ENCODE data around the gene FA2H. TPM values are rescaled to one million over a fixed set of nuclear protein-coding genes. Genes with fewer than 3 reads are reported as not detected.

The FA2H gene
- total RNA-seq, 1 donor from 2014 or later, result not detected

DNA sequence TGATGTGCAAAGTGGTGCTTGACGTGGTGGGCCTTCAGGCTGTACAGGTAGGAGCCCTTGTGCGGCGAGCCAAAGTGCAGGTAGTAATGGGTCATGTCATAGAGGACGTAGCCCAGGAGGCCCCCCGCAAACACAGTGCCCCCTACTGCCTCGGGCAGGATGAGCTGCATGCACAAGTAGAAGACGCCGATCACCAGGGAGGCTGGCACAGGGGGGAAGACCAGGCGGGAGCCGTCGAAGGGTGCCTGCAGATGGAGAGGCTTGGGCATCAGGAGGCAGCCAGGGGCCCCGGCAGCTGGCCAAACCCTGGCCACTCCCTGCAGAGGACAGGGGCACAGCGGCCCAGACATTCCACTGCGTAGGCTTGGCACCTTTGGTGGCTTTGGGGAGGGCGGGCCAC, 58.3 kb downstream of the FA2H start:
- DNase-seq (ENCODE audit: low spot score), result no peak

DNA sequence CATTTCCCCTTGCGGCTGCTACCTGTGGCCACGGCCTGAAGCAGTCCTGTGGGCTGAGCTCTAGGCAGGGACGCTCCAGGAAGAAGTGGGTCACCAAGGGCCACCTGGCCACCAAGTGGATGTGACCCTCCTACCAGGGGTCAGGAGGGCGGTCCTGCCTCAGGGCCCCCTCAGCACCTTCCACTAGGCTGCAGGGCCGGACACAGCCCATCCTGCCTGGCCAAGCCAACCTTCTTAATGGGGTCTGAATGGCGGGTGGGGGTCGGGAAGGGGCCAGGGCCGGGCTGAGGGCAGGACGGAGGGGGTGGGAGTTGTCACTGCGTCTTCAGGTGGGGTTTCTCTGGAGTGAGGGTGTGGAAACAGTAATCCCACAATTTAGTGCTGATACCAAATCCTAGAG, 60.7 kb downstream of the FA2H start:
- Mint-ChIP-seq H3K27me3 (ENCODE audit: unreplicated experiment) (peaks cover 3% of the 10 kb centered on the region), H3K27ac (ENCODE audit: unreplicated experiment) (no peak overlapping the region), H3K4me3 (ENCODE audit: unreplicated experiment) (no peak overlapping the region), H3K9me3 (ENCODE audit: unreplicated experiment) (no peaks in the 10 kb centered on the region), H3K4me1 (ENCODE audit: unreplicated experiment) (no peaks in the 10 kb centered on the region), H3K36me3 (ENCODE audit: low read depth, unreplicated experiment) (no peaks in the 10 kb centered on the region)
- no peak for DNase-seq (ENCODE audit: low spot score)
- TF ChIP-seq, protein P1, sequence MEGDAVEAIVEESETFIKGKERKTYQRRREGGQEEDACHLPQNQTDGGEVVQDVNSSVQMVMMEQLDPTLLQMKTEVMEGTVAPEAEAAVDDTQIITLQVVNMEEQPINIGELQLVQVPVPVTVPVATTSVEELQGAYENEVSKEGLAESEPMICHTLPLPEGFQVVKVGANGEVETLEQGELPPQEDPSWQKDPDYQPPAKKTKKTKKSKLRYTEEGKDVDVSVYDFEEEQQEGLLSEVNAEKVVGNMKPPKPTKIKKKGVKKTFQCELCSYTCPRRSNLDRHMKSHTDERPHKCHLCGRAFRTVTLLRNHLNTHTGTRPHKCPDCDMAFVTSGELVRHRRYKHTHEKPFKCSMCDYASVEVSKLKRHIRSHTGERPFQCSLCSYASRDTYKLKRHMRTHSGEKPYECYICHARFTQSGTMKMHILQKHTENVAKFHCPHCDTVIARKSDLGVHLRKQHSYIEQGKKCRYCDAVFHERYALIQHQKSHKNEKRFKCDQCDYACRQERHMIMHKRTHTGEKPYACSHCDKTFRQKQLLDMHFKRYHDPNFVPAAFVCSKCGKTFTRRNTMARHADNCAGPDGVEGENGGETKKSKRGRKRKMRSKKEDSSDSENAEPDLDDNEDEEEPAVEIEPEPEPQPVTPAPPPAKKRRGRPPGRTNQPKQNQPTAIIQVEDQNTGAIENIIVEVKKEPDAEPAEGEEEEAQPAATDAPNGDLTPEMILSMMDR (IDR thresholded peaks at IDR 0.05; ENCODE audit: unreplicated experiment), result no peak

More for the DNA sequence above, 58.3 kb downstream of the FA2H start:
- H3K27ac Mint-ChIP-seq (ENCODE audit: unreplicated experiment), result no peak overlapping the region
- H3K9me3 Mint-ChIP-seq (ENCODE audit: unreplicated experiment), result no peaks in the 10 kb centered on the region
- no peak overlapping the region for H3K4me3 Mint-ChIP-seq (ENCODE audit: unreplicated experiment)
- no peaks in the 10 kb centered on the region for H3K4me1 Mint-ChIP-seq (ENCODE audit: unreplicated experiment)
- TF ChIP-seq, protein P1 (IDR thresholded peaks at IDR 0.05; ENCODE audit: unreplicated experiment), result no peak
- no peaks in the 10 kb centered on the region for H3K36me3 Mint-ChIP-seq (ENCODE audit: low read depth, unreplicated experiment)
- peaks cover 7% of the 10 kb centered on the region for H3K27me3 Mint-ChIP-seq (ENCODE audit: unreplicated experiment)

- Mint-ChIP-seq H3K27me3 (ENCODE audit: unreplicated experiment) (peaks cover 3% of the 10 kb centered on the region), H3K36me3 (ENCODE audit: low read depth, unreplicated experiment) (no peaks in the 10 kb centered on the region), H3K9me3 (ENCODE audit: unreplicated experiment) (no peaks in the 10 kb centered on the region), H3K4me3 (ENCODE audit: unreplicated experiment) (no peak overlapping the region), H3K27ac (ENCODE audit: unreplicated experiment) (no peak overlapping the region), H3K4me1 (ENCODE audit: unreplicated experiment) (no peaks in the 10 kb centered on the region)
- no peak for DNase-seq (ENCODE audit: low spot score)
- TF ChIP-seq, protein P1 (IDR thresholded peaks at IDR 0.05; ENCODE audit: unreplicated experiment), result no peak
These were observed 61.3 kb downstream of the FA2H start for GRCh38 chr16:74713325-74713724.

GRCh38 chr16:74711938-74712337, 62.7 kb downstream of the FA2H start:
- H3K27ac Mint-ChIP-seq (ENCODE audit: unreplicated experiment), result no peak overlapping the region
- no peak for DNase-seq (ENCODE audit: low spot score)
- H3K4me1 Mint-ChIP-seq (ENCODE audit: unreplicated experiment), result no peaks in the 10 kb centered on the region
- no peaks in the 10 kb centered on the region for H3K36me3 Mint-ChIP-seq (ENCODE audit: low read depth, unreplicated experiment)
- peaks cover 3% of the 10 kb centered on the region for H3K27me3 Mint-ChIP-seq (ENCODE audit: unreplicated experiment)
- TF ChIP-seq, protein P1 (IDR thresholded peaks at IDR 0.05; ENCODE audit: unreplicated experiment), result no peak
- no peak overlapping the region for H3K4me3 Mint-ChIP-seq (ENCODE audit: unreplicated experiment)
- H3K9me3 Mint-ChIP-seq (ENCODE audit: unreplicated experiment), result no peaks in the 10 kb centered on the region

DNA sequence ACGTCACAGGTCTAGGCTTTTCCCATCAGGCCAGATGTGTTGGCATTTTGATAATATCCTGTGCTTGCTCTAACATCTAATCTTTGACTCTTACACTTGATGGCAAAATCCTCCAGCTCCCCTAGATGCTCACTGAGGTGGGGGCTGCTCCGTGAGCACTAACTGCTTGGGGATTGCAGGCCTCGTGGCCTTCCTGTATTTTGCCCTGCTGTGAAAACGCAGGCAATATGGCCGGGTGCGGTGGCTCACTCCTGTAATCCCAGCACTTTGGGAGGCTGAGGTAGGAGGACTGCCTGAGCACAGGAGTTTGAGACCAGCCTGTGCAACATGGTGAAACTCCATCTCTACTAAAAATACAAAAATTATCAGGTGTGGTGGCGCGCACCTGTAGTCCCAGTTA, 64.2 kb downstream of the FA2H start:
- peaks cover 3% of the 10 kb centered on the region for H3K27me3 Mint-ChIP-seq (ENCODE audit: unreplicated experiment)
- H3K36me3 Mint-ChIP-seq (ENCODE audit: low read depth, unreplicated experiment), result no peaks in the 10 kb centered on the region
- H3K4me1 Mint-ChIP-seq (ENCODE audit: unreplicated experiment), result no peaks in the 10 kb centered on the region
- DNase-seq (ENCODE audit: low spot score), result no peak
- no peak overlapping the region for H3K27ac Mint-ChIP-seq (ENCODE audit: unreplicated experiment)
- no peaks in the 10 kb centered on the region for H3K9me3 Mint-ChIP-seq (ENCODE audit: unreplicated experiment)
- H3K4me3 Mint-ChIP-seq (ENCODE audit: unreplicated experiment), result no peak overlapping the region
- TF ChIP-seq, protein P1 (IDR thresholded peaks at IDR 0.05; ENCODE audit: unreplicated experiment), result no peak

Measured in endothelial cell (in vitro differentiated cells).